OCI-LY1 (cell line): ENCODE data around the gene KRTAP19-1.

Experiments used
- H2AFZ ChIP-seq: fragments of 200-600 bp; sonication (generic), shearing (Covaris generic); 2 replicates; pipeline ENCODE4 v1.6.0; 2014; ENCODE audit warnings: antibody characterized with exemption, mild to moderate bottlenecking, low read length
- H3F3A ChIP-seq: fragments of 200-600 bp; sonication (generic), shearing (Covaris generic); 2 replicates; pipeline ENCODE4 v1.6.0; 2014; ENCODE audit warnings: mild to moderate bottlenecking, antibody characterized with exemption, low read length, moderate library complexity; ENCODE audit not compliant: insufficient read depth
- H3K27ac ChIP-seq: fragments of 200-600 bp; sonication (generic); 2 replicates; pipeline ENCODE4 v1.5.1; 2014; ENCODE audit warnings: low read length, mixed run types, mild to moderate bottlenecking, low read depth; ENCODE audit not compliant: poor library complexity, severe bottlenecking
- H3K27me3 ChIP-seq: fragments of 200-600 bp; sonication (generic); 2 replicates; pipeline ENCODE4 v1.6.0; 2014; ENCODE audit warnings: antibody characterized with exemption, mild to moderate bottlenecking, low read length, moderate library complexity; ENCODE audit not compliant: insufficient read depth
- H3K36me3 ChIP-seq: fragments of 200-600 bp; sonication (generic); 2 replicates; pipeline ENCODE4 v1.6.1; 2014; ENCODE audit warnings: mild to moderate bottlenecking, antibody characterized with exemption, low read length, moderate library complexity, mixed read lengths; ENCODE audit not compliant: insufficient read depth
- H3K4me1 ChIP-seq: fragments of 200-600 bp; sonication (generic); 2 replicates; pipeline ENCODE4 v1.5.1; 2014; ENCODE audit warnings: mild to moderate bottlenecking, low read length, moderate library complexity; ENCODE audit not compliant: insufficient read depth, severe bottlenecking
- H3K4me2 ChIP-seq: fragments of 200-600 bp; sonication (generic), shearing (Covaris generic); 2 replicates; pipeline ENCODE4 v1.6.1; 2014; ENCODE audit warnings: low read length
- H3K4me3 ChIP-seq: fragments of 200-600 bp; sonication (generic); 2 replicates; pipeline ENCODE4 v1.5.1; 2014; ENCODE audit warnings: low read length, low read depth, mild to moderate bottlenecking, mixed read lengths; ENCODE audit not compliant: poor library complexity, severe bottlenecking
- H3K79me2 ChIP-seq: fragments of 200-600 bp; shearing (Covaris generic); 2 replicates; pipeline ENCODE4 v1.6.1; 2016; ENCODE audit warnings: mixed run types, low read length, mixed read lengths; ENCODE audit not compliant: insufficient read depth
- H3K9ac ChIP-seq: fragments of 200-600 bp; sonication (generic), shearing (Covaris generic); 2 replicates; pipeline ENCODE4 v1.6.1; 2014; ENCODE audit warnings: mild to moderate bottlenecking, low read length, mixed read lengths
- H3K9me2 ChIP-seq: fragments of 200-600 bp; sonication (generic), shearing (Covaris generic); 2 replicates; pipeline ENCODE4 v1.6.1; 2014; ENCODE audit warnings: low read depth, mild to moderate bottlenecking, low read length, mixed read lengths
- H3K9me3 ChIP-seq: fragments of 200-600 bp; shearing (Covaris generic); 2 replicates; pipeline ENCODE4 v1.6.1; 2014; ENCODE audit warnings: low read length, mixed read lengths
- H4K20me1 ChIP-seq: fragments of 200-600 bp; sonication (generic), shearing (Covaris generic); 2 replicates; pipeline ENCODE4 v1.6.0; 2016; ENCODE audit warnings: mild to moderate bottlenecking, low read length; ENCODE audit not compliant: insufficient read depth
- CTCF ChIP-seq: fragments of 200-600 bp; sonication (generic), shearing (Covaris generic); IDR thresholded peaks from 2 replicates; pipeline ENCODE4 v1.5.1; 2017; ENCODE audit warnings: mild to moderate bottlenecking, antibody characterized with exemption, low read length, moderate library complexity, mixed read lengths
- EZH2 ChIP-seq: fragments of 200-600 bp; sonication (generic), shearing (Covaris generic); IDR thresholded peaks from 2 replicates; pipeline ENCODE4 v1.8.0; 2017; ENCODE audit warnings: borderline replicate concordance, mixed run types, mild to moderate bottlenecking, antibody characterized with exemption, low read length, moderate library complexity, mixed read lengths

The KRTAP19-1 gene

GRCh38 chr21:30491963-30492428 is 11.8 kb upstream of the KRTAP19-1 start, which contains the start of gene KRTAP19-3:
KRTAP19-3 (minus strand) TSS chr21:30492013; CDS start chr21:30491957, 56 bp downstream.
- no peaks in the 10 kb centered on the region for H3K9me2 ChIP-seq
- H3K36me3 ChIP-seq, result no peaks in the 10 kb centered on the region
- no peak within 1 kb of the TSS for H2AFZ ChIP-seq
- TF ChIP-seq EZH2 (no peak), CTCF (no peak)
- H3K27ac ChIP-seq, result no peak within 1 kb of the TSS
- no peaks in the 10 kb centered on the region for H3K27me3 ChIP-seq
- no peaks in the 10 kb centered on the region for H3K9me3 ChIP-seq
- H3K9ac ChIP-seq, result no peak within 1 kb of the TSS
- H3K79me2 ChIP-seq, result no peaks in the 10 kb centered on the region
- H3F3A ChIP-seq, result no peaks in the 10 kb centered on the region
- no peaks in the 10 kb centered on the region for H4K20me1 ChIP-seq
- H3K4me1 ChIP-seq, result no peaks in the 10 kb centered on the region
- H3K4me2 ChIP-seq, result no peak within 1 kb of the TSS
- H3K4me3 ChIP-seq, result no peak within 1 kb of the TSS

GRCh38 chr21:30487336-30487735 is 7.2 kb upstream of the KRTAP19-1 start, which contains the start of gene KRTAP19-2:
KRTAP19-2 (minus strand) TSS chr21:30487436; CDS start chr21:30487348, 88 bp downstream.
- Histone ChIP-seq H3K9ac (no peak within 1 kb of the TSS), H2AFZ (no peak within 1 kb of the TSS), H3K36me3 (no peaks in the 10 kb centered on the region), H3F3A (no peaks in the 10 kb centered on the region), H3K9me2 (no peaks in the 10 kb centered on the region), H3K4me2 (no peak within 1 kb of the TSS), H4K20me1 (no peaks in the 10 kb centered on the region), H3K27me3 (no peaks in the 10 kb centered on the region), H3K4me3 (no peak within 1 kb of the TSS), H3K4me1 (no peaks in the 10 kb centered on the region), H3K27ac (no peak within 1 kb of the TSS), H3K9me3 (no peaks in the 10 kb centered on the region), H3K79me2 (no peaks in the 10 kb centered on the region)
- no peak for TF ChIP-seq EZH2
- TF ChIP-seq CTCF, result no peak

- Histone ChIP-seq H3K27ac (no peak overlapping the region), H3F3A (no peaks in the 10 kb centered on the region), H3K4me2 (no peak overlapping the region), H4K20me1 (no peaks in the 10 kb centered on the region), H3K79me2 (no peaks in the 10 kb centered on the region), H3K9me2 (no peaks in the 10 kb centered on the region), H3K4me3 (no peak overlapping the region), H3K9ac (no peak overlapping the region), H3K9me3 (no peaks in the 10 kb centered on the region), H3K4me1 (no peaks in the 10 kb centered on the region), H2AFZ (no peak overlapping the region), H3K27me3 (no peaks in the 10 kb centered on the region), H3K36me3 (no peaks in the 10 kb centered on the region)
- no peak for TF ChIP-seq EZH2
- no peak for TF ChIP-seq CTCF
Observed at GRCh38 chr21:30486180-30486579, 6.0 kb upstream of the KRTAP19-1 start.
